ENCODE results near the gene TLR3. TPM values are rescaled to one million over a fixed set of nuclear protein-coding genes. Genes with fewer than 3 reads are reported as not detected.

TLR3 gene
- total RNA-seq, result 3.1 and 8.1 TPM in 2 replicates

GRCh38 chr4:186068581-186069348 lies at the start of gene TLR3:
TLR3 (plus strand) TSS chr4:186069156; CDS start chr4:186076620, 7,464 bp downstream.

GRCh38 chr4:186104114-186104889 lies 35.3 kb downstream of the TLR3 start, which contains the start of gene FAM149A:
FAM149A (plus strand) TSS chr4:186104704.

Other genes with a start within 250 kb of the TLR3 start
- gene FAM149A, start 35.5 kb downstream of the TLR3 start, total RNA-seq, result 3.1 and 3.6 TPM in 2 replicates
- gene CYP4V2, start 122.4 kb downstream of the TLR3 start, total RNA-seq, result 12.3 and 25.5 TPM in 2 replicates
- gene KLKB1, start 158.4 kb downstream of the TLR3 start, total RNA-seq, result 0.26 and 0.33 TPM in 2 replicates
- gene F11, start 197.0 kb downstream of the TLR3 start, total RNA-seq, result not detected in 2 replicates

Measured in smooth muscle cell of the pulmonary artery (primary cell).